HEK293 (cell line): ENCODE data around the gene MRPL30.

Experiments used
- KLF1 ChIP-seq: fragments of 450-650 bp; formaldehyde crosslinking; IDR thresholded peaks from 2 replicates; pipeline ENCODE4 v1.5.1; 2016; ENCODE audit warnings: missing biosample characterization, missing genetic modification characterization
- SP3 ChIP-seq: fragments of 450-650 bp; formaldehyde crosslinking; IDR thresholded peaks from 2 replicates; pipeline ENCODE4 v1.5.1; 2016; ENCODE audit warnings: missing biosample characterization, missing genetic modification characterization
- TRIM28 ChIP-seq: IDR thresholded peaks from 2 replicates; pipeline ENCODE4 v1.6.1; 2011; ENCODE audit warnings: low read length, control low read depth, borderline replicate concordance
- ZBTB8A ChIP-seq: fragments of 450-650 bp; formaldehyde crosslinking; IDR thresholded peaks from 2 replicates; pipeline ENCODE4 v1.5.1; 2016; ENCODE audit warnings: missing biosample characterization, missing genetic modification characterization
- ZFP69B ChIP-seq: fragments of 450-650 bp; formaldehyde crosslinking; IDR thresholded peaks from 2 replicates; pipeline ENCODE4 v1.5.1; 2016; ENCODE audit warnings: missing biosample characterization, missing genetic modification characterization
- ZNF133 ChIP-seq: fragments of 450-650 bp; formaldehyde crosslinking; IDR thresholded peaks from 2 replicates; pipeline ENCODE4 v1.5.1; 2016; ENCODE audit warnings: missing biosample characterization, missing genetic modification characterization
- ZNF155 ChIP-seq: fragments of 450-650 bp; formaldehyde crosslinking; IDR thresholded peaks from 2 replicates; pipeline ENCODE4 v1.5.1; 2016; ENCODE audit warnings: missing biosample characterization, missing genetic modification characterization
- ZNF175 ChIP-seq: fragments of 450-650 bp; formaldehyde crosslinking; IDR thresholded peaks from 2 replicates; pipeline ENCODE4 v1.5.1; 2016; ENCODE audit warnings: missing biosample characterization, missing genetic modification characterization
- ZNF239 ChIP-seq: fragments of 450-650 bp; formaldehyde crosslinking; IDR thresholded peaks from 2 replicates; pipeline ENCODE4 v1.5.1; 2016; ENCODE audit warnings: missing biosample characterization, missing genetic modification characterization
- ZNF24 ChIP-seq: fragments of 450-650 bp; formaldehyde crosslinking; IDR thresholded peaks from 2 replicates; pipeline ENCODE4 v1.5.1; 2016; ENCODE audit warnings: missing biosample characterization, missing genetic modification characterization
- ZNF292 ChIP-seq: fragments of 450-650 bp; formaldehyde crosslinking; IDR thresholded peaks from 2 replicates; pipeline ENCODE4 v1.5.1; 2016; ENCODE audit warnings: low read depth, missing biosample characterization, missing genetic modification characterization, borderline replicate concordance
- ZNF311 ChIP-seq: fragments of 450-650 bp; formaldehyde crosslinking; IDR thresholded peaks from 2 replicates; pipeline ENCODE4 v1.5.1; 2017; ENCODE audit warnings: missing biosample characterization, missing genetic modification characterization, borderline replicate concordance
- ZNF37A ChIP-seq: fragments of 450-650 bp; IDR thresholded peaks from 2 replicates; pipeline ENCODE4 v1.5.1; 2018; ENCODE audit warnings: missing biosample characterization, missing genetic modification characterization
- ZNF433 ChIP-seq: fragments of 450-650 bp; formaldehyde crosslinking; IDR thresholded peaks from 2 replicates; pipeline ENCODE4 v1.5.1; 2016; ENCODE audit warnings: missing biosample characterization, missing genetic modification characterization, low read depth
- ZNF501 ChIP-seq: fragments of 450-650 bp; formaldehyde crosslinking; IDR thresholded peaks from 2 replicates; pipeline ENCODE4 v1.5.1; 2016; ENCODE audit warnings: missing biosample characterization, missing genetic modification characterization
- ZNF600 ChIP-seq: fragments of 450-650 bp; formaldehyde crosslinking; IDR thresholded peaks from 2 replicates; pipeline ENCODE4 v1.5.1; 2016; ENCODE audit warnings: missing biosample characterization, missing genetic modification characterization
- ZNF624 ChIP-seq: fragments of 450-650 bp; formaldehyde crosslinking; IDR thresholded peaks from 2 replicates; pipeline ENCODE4 v1.5.1; 2017; ENCODE audit warnings: missing biosample characterization, missing genetic modification characterization
- ZNF629 ChIP-seq: fragments of 450-650 bp; formaldehyde crosslinking; IDR thresholded peaks from 2 replicates; pipeline ENCODE4 v1.5.1; 2017; ENCODE audit warnings: missing biosample characterization, missing genetic modification characterization
- ZNF670 ChIP-seq: fragments of 450-650 bp; formaldehyde crosslinking; IDR thresholded peaks from 2 replicates; pipeline ENCODE4 v1.5.1; 2016; ENCODE audit warnings: missing biosample characterization, missing genetic modification characterization, low read depth
- ZNF785 ChIP-seq: fragments of 450-650 bp; formaldehyde crosslinking; IDR thresholded peaks from 2 replicates; pipeline ENCODE4 v1.5.1; 2016; ENCODE audit warnings: missing biosample characterization, missing genetic modification characterization
- ZNF792 ChIP-seq: fragments of 450-650 bp; formaldehyde crosslinking; IDR thresholded peaks from 2 replicates; pipeline ENCODE4 v1.5.1; 2016; ENCODE audit warnings: missing biosample characterization, missing genetic modification characterization
- ZSCAN30 ChIP-seq: fragments of 450-650 bp; IDR thresholded peaks from 2 replicates; pipeline ENCODE4 v1.5.1; 2018; ENCODE audit warnings: missing biosample characterization, mild to moderate bottlenecking, missing genetic modification characterization, moderate library complexity
- ZXDB ChIP-seq: fragments of 450-650 bp; formaldehyde crosslinking; IDR thresholded peaks from 2 replicates; pipeline ENCODE4 v1.5.1; 2016; ENCODE audit warnings: missing biosample characterization, missing genetic modification characterization
- TF ChIP-seq, protein P1 (sequence below): fragments of 450-650 bp; formaldehyde crosslinking; IDR thresholded peaks from 2 replicates; pipeline ENCODE4 v1.5.1; 2016; ENCODE audit warnings: missing biosample characterization, missing genetic modification characterization
- TF ChIP-seq, protein P2 (sequence below): fragments of 450-650 bp; formaldehyde crosslinking; IDR thresholded peaks from 2 replicates; pipeline ENCODE4 v1.5.1; 2016; ENCODE audit warnings: missing biosample characterization, missing genetic modification characterization
- TF ChIP-seq, protein P3 (sequence below): fragments of 450-650 bp; formaldehyde crosslinking; IDR thresholded peaks from 2 replicates; pipeline ENCODE4 v1.5.1; 2016; ENCODE audit warnings: missing biosample characterization, missing genetic modification characterization
- TF ChIP-seq, protein P4 (sequence below): fragments of 450-650 bp; formaldehyde crosslinking; IDR thresholded peaks from 2 replicates; pipeline ENCODE4 v1.5.1; 2016; ENCODE audit warnings: missing biosample characterization, missing genetic modification characterization, borderline replicate concordance
- TF ChIP-seq, protein P5 (sequence below): fragments of 450-650 bp; formaldehyde crosslinking; conservative IDR thresholded peaks from 2 replicates; pipeline ENCODE4 v1.5.1; 2016; ENCODE audit warnings: low read depth, missing biosample characterization, missing genetic modification characterization

The MRPL30 gene

DNA sequence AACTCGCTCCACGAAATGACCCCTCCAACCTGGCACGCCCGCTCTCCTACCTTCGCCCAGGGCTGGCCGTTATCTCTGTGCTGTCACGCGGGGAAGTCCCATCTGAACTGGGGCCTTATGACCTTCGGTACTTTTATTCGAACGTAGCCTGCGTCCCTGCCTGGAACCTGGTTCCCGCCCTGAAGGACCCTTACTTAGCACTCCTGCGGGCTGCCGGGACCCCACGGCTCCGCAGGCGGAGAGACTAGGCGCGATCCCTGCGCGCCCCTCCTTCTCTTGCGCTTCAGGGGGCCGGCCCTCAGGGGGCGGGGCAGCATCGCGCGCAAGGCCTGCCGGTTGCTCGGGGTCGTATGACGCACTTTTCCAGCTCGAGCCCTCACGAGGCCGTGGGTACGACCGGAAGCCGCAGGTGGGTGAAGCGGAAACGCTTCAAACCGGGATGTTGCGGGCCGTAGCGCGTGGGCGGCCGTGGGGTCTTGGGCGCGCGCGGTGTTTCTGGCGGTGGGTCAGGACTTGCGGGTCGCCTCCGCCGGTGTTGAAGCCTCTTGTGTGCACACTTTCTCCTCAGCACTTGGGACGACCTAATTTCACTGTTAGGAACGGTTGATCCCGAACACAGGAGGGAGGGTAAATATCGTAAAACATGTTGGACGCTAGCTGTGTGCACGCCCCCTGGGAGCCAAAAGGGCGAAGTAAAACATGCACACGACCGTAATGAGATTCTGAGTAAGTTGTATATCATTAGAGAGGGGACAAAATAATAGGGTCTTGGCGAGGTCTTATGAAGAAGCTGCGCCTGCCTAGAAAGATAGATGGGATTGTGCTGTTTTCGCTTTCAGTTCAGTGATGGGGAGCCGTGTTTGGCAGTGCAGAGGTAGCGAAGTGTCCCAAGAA, 26.1 kb upstream of the MRPL30 start, which contains the start of the genes LIPT1 and TSGA10 (continued):
- TF ChIP-seq, protein P1, sequence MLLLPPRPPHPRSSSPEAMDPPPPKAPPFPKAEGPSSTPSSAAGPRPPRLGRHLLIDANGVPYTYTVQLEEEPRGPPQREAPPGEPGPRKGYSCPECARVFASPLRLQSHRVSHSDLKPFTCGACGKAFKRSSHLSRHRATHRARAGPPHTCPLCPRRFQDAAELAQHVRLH (tag by site-specific recombination): peak; percentile 76
- TF ChIP-seq, protein P2, sequence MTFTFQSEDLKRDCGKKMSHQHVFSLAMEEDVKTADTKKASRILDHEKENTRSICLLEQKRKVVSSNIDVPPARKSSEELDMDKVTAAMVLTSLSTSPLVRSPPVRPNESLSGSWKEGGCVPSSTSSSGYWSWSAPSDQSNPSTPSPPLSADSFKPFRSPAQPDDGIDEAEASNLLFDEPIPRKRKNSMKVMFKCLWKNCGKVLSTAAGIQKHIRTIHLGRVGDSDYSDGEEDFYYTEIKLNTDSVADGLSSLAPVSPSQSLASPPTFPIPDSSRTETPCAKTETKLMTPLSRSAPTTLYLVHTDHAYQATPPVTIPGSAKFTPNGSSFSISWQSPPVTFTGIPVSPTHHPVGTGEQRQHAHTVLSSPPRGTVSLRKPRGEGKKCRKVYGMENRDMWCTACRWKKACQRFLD: no peak
- TF ChIP-seq ZSCAN30 (tag by site-specific recombination) (peak; percentile 31; the same call in 1 of the 2 replicates), ZFP69B (tag by site-specific recombination) (no peak), ZNF292 (tag by site-specific recombination) (no peak), ZNF37A (tag by site-specific recombination) (no peak), ZNF624 (no peak), SP3 (tag by site-specific recombination) (peak; percentile 93), ZNF433 (tag by site-specific recombination) (no peak), KLF1 (tag by site-specific recombination) (peak; percentile 38; the same call in 1 of the 2 replicates), ZNF239 (tag by site-specific recombination) (no peak), ZNF629 (peak; percentile 97), ZNF501 (peak; percentile 90), ZNF133 (tag by site-specific recombination) (no peak), ZXDB (tag by site-specific recombination) (peak; percentile 71), ZNF785 (tag by site-specific recombination) (peak; percentile 41; the same call in 1 of the 2 replicates), ZNF175 (no peak), ZNF670 (tag by site-specific recombination) (no peak), ZNF792 (0 out of 2 replicates have a peak, but pooled peaks have one; percentile 68), ZBTB8A (peak; percentile 68), ZNF311 (tag by site-specific recombination) (no peak), TRIM28 (peak; percentile 76; the same call in 1 of the 2 replicates), ZNF24 (tag by site-specific recombination) (peak; percentile 57), ZNF155 (tag by site-specific recombination) (no peak), ZNF600 (tag by site-specific recombination) (peak; percentile 89)
- TF ChIP-seq, protein P3, sequence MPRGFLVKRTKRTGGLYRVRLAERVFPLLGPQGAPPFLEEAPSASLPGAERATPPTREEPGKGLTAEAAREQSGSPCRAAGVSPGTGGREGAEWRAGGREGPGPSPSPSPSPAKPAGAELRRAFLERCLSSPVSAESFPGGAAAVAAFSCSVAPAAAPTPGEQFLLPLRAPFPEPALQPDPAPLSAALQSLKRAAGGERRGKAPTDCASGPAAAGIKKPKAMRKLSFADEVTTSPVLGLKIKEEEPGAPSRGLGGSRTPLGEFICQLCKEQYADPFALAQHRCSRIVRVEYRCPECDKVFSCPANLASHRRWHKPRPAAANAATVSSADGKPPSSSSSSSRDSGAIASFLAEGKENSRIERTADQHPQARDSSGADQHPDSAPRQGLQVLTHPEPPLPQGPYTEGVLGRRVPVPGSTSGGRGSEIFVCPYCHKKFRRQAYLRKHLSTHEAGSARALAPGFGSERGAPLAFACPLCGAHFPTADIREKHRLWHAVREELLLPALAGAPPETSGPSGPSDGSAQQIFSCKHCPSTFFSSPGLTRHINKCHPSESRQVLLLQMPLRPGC: no peak
- TF ChIP-seq, protein P4, sequence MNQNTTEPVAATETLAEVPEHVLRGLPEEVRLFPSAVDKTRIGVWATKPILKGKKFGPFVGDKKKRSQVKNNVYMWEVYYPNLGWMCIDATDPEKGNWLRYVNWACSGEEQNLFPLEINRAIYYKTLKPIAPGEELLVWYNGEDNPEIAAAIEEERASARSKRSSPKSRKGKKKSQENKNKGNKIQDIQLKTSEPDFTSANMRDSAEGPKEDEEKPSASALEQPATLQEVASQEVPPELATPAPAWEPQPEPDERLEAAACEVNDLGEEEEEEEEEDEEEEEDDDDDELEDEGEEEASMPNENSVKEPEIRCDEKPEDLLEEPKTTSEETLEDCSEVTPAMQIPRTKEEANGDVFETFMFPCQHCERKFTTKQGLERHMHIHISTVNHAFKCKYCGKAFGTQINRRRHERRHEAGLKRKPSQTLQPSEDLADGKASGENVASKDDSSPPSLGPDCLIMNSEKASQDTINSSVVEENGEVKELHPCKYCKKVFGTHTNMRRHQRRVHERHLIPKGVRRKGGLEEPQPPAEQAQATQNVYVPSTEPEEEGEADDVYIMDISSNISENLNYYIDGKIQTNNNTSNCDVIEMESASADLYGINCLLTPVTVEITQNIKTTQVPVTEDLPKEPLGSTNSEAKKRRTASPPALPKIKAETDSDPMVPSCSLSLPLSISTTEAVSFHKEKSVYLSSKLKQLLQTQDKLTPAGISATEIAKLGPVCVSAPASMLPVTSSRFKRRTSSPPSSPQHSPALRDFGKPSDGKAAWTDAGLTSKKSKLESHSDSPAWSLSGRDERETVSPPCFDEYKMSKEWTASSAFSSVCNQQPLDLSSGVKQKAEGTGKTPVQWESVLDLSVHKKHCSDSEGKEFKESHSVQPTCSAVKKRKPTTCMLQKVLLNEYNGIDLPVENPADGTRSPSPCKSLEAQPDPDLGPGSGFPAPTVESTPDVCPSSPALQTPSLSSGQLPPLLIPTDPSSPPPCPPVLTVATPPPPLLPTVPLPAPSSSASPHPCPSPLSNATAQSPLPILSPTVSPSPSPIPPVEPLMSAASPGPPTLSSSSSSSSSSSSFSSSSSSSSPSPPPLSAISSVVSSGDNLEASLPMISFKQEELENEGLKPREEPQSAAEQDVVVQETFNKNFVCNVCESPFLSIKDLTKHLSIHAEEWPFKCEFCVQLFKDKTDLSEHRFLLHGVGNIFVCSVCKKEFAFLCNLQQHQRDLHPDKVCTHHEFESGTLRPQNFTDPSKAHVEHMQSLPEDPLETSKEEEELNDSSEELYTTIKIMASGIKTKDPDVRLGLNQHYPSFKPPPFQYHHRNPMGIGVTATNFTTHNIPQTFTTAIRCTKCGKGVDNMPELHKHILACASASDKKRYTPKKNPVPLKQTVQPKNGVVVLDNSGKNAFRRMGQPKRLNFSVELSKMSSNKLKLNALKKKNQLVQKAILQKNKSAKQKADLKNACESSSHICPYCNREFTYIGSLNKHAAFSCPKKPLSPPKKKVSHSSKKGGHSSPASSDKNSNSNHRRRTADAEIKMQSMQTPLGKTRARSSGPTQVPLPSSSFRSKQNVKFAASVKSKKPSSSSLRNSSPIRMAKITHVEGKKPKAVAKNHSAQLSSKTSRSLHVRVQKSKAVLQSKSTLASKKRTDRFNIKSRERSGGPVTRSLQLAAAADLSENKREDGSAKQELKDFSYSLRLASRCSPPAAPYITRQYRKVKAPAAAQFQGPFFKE (tag by site-specific recombination): no peak
- TF ChIP-seq, protein P5, sequence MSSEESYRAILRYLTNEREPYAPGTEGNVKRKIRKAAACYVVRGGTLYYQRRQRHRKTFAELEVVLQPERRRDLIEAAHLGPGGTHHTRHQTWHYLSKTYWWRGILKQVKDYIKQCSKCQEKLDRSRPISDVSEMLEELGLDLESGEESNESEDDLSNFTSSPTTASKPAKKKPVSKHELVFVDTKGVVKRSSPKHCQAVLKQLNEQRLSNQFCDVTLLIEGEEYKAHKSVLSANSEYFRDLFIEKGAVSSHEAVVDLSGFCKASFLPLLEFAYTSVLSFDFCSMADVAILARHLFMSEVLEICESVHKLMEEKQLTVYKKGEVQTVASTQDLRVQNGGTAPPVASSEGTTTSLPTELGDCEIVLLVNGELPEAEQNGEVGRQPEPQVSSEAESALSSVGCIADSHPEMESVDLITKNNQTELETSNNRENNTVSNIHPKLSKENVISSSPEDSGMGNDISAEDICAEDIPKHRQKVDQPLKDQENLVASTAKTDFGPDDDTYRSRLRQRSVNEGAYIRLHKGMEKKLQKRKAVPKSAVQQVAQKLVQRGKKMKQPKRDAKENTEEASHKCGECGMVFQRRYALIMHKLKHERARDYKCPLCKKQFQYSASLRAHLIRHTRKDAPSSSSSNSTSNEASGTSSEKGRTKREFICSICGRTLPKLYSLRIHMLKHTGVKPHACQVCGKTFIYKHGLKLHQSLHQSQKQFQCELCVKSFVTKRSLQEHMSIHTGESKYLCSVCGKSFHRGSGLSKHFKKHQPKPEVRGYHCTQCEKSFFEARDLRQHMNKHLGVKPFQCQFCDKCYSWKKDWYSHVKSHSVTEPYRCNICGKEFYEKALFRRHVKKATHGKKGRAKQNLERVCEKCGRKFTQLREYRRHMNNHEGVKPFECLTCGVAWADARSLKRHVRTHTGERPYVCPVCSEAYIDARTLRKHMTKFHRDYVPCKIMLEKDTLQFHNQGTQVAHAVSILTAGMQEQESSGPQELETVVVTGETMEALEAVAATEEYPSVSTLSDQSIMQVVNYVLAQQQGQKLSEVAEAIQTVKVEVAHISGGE (tag by site-specific recombination): peak; percentile 96
